Uterus (tissue), 2 donors: ENCODE data around the gene RAP1A.

ENCODE experiments used
- POLR2A ChIP-seq, 2 donors: fragments of 450-650 bp; IDR thresholded peaks; one replicate each; pipeline ENCODE4 v1.6.1; 2016; ENCODE audit warnings: antibody characterized with exemption in 2 of 2, mild to moderate bottlenecking in 1 of 2, moderate library complexity in 1 of 2
- TF ChIP-seq, protein P1 (sequence below), 4 experiments: fragments of 200-600 bp in 2 of 4; fragments of 450-650 bp in 2 of 4; sonication (generic) in 2 of 4; IDR thresholded peaks; one replicate each; pipeline ENCODE4 v1.5.1; 2016 to 2019; ENCODE audit warnings: antibody characterized with exemption in 4 of 4, mild to moderate bottlenecking in 2 of 4, moderate library complexity in 1 of 4

DNA sequence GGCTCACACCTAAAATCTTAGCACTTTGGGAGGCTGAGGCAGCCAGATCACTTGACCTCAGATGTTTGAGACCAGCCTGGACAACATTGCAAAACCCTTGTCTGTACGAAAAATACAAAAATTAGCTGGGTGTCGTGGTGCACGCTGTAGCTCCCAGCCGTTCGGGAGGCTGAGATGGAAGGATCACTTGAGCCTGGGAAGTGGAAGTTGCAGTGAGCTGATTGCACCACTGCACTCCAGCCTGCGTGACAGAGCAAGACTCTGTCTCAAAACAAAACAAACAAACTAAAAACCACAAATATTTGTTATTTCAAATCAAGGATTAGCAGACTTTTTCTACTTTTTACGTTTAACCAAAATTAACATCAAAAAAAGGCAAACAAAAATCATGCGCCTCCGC is 88.3 kb downstream of the RAP1A start:
- TF ChIP-seq, protein P1, sequence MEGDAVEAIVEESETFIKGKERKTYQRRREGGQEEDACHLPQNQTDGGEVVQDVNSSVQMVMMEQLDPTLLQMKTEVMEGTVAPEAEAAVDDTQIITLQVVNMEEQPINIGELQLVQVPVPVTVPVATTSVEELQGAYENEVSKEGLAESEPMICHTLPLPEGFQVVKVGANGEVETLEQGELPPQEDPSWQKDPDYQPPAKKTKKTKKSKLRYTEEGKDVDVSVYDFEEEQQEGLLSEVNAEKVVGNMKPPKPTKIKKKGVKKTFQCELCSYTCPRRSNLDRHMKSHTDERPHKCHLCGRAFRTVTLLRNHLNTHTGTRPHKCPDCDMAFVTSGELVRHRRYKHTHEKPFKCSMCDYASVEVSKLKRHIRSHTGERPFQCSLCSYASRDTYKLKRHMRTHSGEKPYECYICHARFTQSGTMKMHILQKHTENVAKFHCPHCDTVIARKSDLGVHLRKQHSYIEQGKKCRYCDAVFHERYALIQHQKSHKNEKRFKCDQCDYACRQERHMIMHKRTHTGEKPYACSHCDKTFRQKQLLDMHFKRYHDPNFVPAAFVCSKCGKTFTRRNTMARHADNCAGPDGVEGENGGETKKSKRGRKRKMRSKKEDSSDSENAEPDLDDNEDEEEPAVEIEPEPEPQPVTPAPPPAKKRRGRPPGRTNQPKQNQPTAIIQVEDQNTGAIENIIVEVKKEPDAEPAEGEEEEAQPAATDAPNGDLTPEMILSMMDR (IDR thresholded peaks at IDR 0.05): no peak
- TF ChIP-seq POLR2A (IDR thresholded peaks at IDR 0.05): no peak
